Measurements from ENCODE around the gene THRB. TPM values are rescaled to one million over a fixed set of nuclear protein-coding genes. Genes with fewer than 3 reads are reported as not detected.

Gene THRB
- polyA plus RNA-seq, 1 of the 3 experiments (the other 2 are of a cell fraction): 0.02 TPM

DNA sequence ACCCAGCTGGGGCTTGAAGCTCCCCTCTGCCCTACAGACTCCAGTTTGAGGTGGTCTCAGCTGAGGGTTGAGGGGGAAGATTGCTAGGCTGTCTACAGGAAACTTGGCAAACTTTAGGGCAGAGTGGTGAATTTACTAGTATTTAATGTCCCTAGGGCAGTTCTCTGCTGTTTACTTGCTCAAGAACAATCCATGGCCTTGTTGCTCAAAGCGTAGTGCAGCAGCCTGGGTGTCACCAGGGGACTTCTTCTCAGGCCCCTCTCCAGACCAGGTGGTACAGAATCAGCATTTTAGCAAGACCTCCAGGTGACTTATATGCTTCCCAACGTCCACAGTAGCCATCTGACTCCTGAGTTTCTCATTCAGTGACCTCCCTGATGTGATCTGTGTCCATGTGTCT lies 360.7 kb downstream of the THRB start:
- Histone ChIP-seq H3K9me2 (no peaks in the 10 kb centered on the region), H3K79me2 (ENCODE audit: insufficient read depth) (no peaks in the 10 kb centered on the region), H3K4me2 (no peak overlapping the region), H3K9ac (no peak overlapping the region), H2AFZ (ENCODE audit: low read depth) (no peak overlapping the region), H3K4me1 (ENCODE audit: control insufficient read depth in 1 of 2, insufficient read depth in 2 of 2, low read depth in 1 of 2, low read length in 1 of 2) (peaks cover 0 to 3% of the 10 kb centered on the region in 2 experiments; a peak in 3 of 4 replicates), H4K20me1 (ENCODE audit: insufficient read depth) (no peaks in the 10 kb centered on the region), H3K4me3 (ENCODE audit: low read depth in 2 of 2, low read length in 1 of 2) (no peak overlapping the region), H3K27me3 (ENCODE audit: insufficient read depth) (no peaks in the 10 kb centered on the region), H3K27ac (ENCODE audit: low read depth in 2 of 2, low read length in 1 of 2) (no peak overlapping the region), H3K9me3 (no peaks in the 10 kb centered on the region), H3K36me3 (replicated peaks in 1 of 2; ENCODE audit: control insufficient read depth in 1 of 2, insufficient read depth in 2 of 2, low read length in 1 of 2) (no peaks in the 10 kb centered on the region), H3F3A (replicated peaks; ENCODE audit: insufficient read depth) (no peaks in the 10 kb centered on the region)
- CTCF ChIA-PET: no interaction called here
- POLR2A ChIA-PET: no interaction called here
- no peak for DNase-seq
- TF ChIP-seq, protein P1, sequence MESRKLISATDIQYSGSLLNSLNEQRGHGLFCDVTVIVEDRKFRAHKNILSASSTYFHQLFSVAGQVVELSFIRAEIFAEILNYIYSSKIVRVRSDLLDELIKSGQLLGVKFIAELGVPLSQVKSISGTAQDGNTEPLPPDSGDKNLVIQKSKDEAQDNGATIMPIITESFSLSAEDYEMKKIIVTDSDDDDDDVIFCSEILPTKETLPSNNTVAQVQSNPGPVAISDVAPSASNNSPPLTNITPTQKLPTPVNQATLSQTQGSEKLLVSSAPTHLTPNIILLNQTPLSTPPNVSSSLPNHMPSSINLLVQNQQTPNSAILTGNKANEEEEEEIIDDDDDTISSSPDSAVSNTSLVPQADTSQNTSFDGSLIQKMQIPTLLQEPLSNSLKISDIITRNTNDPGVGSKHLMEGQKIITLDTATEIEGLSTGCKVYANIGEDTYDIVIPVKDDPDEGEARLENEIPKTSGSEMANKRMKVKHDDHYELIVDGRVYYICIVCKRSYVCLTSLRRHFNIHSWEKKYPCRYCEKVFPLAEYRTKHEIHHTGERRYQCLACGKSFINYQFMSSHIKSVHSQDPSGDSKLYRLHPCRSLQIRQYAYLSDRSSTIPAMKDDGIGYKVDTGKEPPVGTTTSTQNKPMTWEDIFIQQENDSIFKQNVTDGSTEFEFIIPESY (IDR thresholded peaks at IDR 0.05; ENCODE audit: borderline replicate concordance, low read depth): no peak
- TF ChIP-seq EP300 (IDR thresholded peaks at IDR 0.05; ENCODE audit: borderline replicate concordance in 1 of 2, low read depth in 1 of 2, low read length in 1 of 2): no peak
- TF ChIP-seq GATA2 (CRISPR knock-in tag; IDR thresholded peaks at IDR 0.05): no peak
- no peak for TF ChIP-seq MEF2A (IDR thresholded peaks at IDR 0.05; ENCODE audit: borderline replicate concordance, low read depth)
- TF ChIP-seq USF2 (IDR thresholded peaks at IDR 0.05; ENCODE audit: borderline replicate concordance, low read depth, low read length): no peak
- no peak for TF ChIP-seq FOXJ3 (CRISPR knock-in tag; IDR thresholded peaks at IDR 0.05)
- TF ChIP-seq REST (IDR thresholded peaks at IDR 0.05; ENCODE audit: low read depth, low read length): no peak
- no peak for TF ChIP-seq POLR2AphosphoS5 (IDR thresholded peaks at IDR 0.05; ENCODE audit: low read depth, low read length)
- no peak for TF ChIP-seq FOSL2 (IDR thresholded peaks at IDR 0.05; ENCODE audit: borderline replicate concordance, low read depth)
- TF ChIP-seq, protein P2, sequence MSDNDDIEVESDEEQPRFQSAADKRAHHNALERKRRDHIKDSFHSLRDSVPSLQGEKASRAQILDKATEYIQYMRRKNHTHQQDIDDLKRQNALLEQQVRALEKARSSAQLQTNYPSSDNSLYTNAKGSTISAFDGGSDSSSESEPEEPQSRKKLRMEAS (IDR thresholded peaks at IDR 0.05; ENCODE audit: low read depth): no peak
- TF ChIP-seq RCOR1 (IDR thresholded peaks at IDR 0.05; ENCODE audit: low read length): no peak
- no peak for TF ChIP-seq RXRA (IDR thresholded peaks at IDR 0.05; ENCODE audit: borderline replicate concordance, low read depth)
- WGBS (ENCODE audit: low lambda C conversion rate): 58% methylated on average over 2 of the region's 2 CpGs
